ENCODE data around the gene MEGF11. TPM values are rescaled to one million over a fixed set of nuclear protein-coding genes. Genes with fewer than 3 reads are reported as not detected.

MEGF11 gene
- polyA plus RNA-seq, 12 donors = 0.12 to 1.6 (median 0.60) TPM; not detected in 2

DNA sequence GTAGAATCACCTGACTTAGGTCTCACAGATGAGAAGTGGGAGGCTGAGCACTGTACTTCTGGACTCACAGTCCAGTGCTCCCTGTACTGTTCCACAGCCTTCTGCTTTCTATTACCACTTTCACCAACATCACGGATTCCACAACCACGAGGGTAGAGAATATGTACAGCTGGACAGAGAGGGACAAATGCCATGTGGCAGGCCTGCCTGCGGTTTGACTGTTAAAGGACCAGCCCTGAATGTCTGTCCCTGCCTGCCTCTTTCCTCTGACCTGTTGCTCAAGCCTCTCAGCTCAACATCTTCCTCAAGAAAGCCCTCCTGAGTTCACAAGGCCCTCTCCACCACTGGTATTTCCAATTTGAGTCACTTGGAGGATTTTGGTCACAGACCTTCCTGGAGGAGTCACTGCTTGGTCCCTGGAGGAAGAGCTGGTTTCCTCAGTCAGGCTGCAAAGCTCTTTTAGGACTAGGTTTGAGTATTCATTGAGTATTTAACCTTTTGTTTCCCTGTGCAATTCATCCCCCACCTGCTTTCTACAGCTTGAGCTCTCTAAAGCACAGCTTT lies 335.1 kb downstream of the MEGF11 start:
- no peak for DNase-seq

DNA sequence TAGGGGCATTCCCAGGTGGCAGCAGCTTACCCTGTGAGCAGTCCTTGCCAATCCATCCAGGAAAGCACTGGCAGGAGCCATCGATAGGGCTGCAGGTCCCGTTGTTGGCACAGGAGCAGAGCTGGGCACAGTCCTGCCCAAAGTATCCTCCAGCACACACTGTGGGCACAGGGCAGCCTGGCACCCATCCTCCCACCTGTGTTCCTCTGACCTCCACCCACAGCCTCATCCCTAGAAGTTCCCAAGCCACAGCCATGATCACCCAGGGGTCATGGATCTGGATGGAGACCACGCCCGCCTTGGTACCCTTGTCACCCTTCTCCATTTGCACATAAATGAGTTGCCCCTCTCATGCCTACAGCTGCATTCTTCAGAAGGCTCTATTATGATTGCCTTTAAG lies 335.6 kb downstream of the MEGF11 start:
- DNase-seq = no peak

DNA sequence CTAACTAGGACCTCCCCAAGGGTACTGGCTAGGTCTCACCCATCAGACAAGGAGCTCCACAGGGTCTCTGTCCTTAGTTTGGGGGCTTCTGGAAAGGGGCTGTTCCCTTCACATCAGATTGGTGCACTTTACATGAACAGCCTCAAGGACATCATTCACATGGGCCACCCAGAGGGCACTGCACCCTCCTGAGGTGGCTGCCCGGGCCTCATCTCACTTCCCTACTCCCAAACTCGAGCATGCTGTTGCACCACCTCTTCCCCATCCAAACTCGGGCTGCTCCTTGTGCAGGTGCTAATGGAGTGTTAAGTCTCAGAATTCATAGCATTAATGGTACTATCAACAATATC lies 336.2 kb downstream of the MEGF11 start:
- no peak for DNase-seq

DNA sequence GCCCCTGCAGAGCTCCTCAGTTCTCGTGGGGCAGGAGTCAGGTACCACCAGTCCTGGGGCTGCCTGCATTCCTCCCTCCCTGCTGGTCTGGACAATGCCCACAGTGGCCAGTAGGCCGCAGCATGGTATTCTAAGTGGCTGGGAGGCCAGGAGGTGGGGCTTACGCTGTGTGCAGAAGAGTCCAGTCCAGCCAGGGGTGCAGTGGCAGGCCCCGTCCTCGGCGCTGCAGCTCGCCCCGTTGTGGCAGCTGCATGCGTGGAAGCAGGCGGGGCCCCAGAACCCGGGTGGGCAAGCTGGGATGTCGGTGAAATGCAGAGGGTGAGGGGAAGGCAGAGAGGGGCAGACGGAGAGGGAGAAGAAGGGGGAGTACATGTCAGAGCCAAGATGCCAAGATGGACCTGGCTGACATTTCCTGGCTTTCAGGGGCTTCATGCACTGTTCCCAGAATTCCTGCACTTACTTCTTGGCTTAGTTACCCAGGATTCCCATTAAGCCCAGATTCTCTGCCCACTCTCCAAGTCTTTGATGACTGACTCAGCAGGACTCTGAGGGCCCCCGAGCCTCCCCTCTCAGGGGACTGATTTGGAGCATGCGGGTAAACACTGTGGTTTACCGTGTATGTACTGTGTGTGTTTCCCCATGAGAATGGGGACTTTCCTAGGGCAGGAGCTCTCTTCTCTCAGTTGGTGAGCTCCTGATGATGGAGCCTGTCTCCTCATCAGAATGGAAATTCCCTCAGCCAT lies 336.7 kb downstream of the MEGF11 start:
- DNase-seq = peak; percentile 24

DNA sequence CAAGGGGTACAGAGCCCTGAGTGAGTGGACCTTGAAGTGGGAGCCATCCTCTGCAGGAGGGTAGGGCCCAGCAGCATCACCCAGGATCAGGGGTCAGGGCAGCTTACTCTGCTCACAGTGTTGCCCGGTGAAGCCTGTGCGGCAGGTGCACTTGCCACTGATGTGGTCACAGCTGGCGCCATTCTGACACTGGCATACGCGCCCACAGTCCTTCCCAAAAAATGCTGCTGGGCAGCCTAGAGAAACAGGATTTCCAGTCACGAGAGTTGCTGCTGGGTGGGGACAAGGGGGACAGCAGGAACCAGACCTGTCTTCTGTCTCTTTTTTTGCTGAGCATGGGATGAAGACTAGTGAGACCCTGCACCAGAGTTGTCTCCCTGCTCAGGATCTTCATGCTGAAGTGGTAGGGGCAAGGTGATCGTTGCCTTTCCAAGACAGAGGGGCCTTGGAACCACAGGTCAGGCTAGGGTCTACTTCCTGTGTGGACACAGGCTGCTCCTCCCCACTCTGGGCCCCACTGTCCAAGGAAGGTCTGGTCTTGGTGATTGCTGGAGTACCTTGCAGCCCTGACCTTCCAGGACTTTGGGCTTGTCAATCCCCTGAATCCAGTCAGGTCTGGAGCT lies 337.4 kb downstream of the MEGF11 start:
- no peak for DNase-seq

DNA sequence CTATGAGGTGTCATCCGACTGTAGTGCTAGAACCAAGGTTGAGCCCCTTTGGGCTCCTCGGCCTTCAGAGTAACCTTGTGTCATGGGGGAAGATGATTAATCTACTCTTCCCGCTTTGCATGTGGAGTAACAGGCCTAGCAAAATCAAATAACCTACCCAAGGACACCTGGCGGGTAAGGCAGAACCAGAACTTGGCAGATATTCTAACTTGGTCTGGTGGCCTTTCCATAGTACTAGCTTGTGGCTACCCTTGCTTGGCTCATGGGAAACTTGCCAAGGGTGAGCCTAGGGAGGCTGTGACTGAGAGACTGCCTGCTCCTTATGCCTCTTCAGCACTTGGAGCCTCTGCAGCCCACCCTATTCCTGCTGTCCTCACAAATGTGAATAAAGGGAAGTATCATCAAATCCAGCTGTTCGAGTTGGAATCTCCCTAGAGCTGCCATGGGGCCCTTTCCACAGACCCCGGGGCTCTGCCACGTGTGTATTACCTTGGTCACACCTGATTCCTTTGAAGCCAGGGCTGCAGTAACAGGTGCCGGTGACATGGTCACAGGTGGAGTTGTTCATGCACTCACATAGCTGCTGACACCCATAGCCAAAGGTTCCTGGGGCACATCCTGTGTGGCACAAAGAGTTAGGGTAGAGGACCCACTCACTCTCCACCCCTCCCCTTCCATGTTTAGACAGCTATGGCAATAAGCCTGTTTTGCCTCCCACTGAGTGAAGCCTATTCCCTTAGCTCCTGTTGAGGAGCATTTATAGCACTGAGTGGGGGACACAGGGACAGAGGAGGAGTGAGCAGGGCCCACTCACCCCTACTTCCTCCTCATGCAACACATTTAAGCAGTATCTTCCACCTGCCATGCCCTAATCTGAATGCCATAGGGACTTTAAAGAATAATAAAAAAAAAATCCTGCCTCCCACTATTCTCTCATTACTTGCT lies 338.3 kb downstream of the MEGF11 start:
- no peak for DNase-seq

DNA sequence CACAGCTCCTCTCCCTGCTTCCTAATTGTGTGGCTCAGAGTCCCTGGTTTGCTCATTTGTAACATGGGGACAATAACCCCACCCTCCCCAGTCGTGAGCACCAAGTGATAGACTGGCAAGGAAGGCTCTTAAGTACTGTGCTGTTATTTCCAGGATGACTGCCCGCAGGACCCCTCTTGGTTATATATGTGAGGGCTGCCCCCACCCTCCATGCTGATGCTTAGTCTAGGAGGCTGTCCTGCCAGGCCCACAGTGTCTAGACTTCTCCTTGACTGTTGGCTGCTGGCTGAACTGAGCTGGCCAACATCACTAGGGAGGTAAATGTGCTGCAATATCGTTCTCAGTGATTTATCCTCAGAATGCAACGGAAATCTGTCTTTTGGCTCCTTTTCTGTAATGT lies 339.2 kb downstream of the MEGF11 start:
- peak; percentile 15 for DNase-seq

DNA sequence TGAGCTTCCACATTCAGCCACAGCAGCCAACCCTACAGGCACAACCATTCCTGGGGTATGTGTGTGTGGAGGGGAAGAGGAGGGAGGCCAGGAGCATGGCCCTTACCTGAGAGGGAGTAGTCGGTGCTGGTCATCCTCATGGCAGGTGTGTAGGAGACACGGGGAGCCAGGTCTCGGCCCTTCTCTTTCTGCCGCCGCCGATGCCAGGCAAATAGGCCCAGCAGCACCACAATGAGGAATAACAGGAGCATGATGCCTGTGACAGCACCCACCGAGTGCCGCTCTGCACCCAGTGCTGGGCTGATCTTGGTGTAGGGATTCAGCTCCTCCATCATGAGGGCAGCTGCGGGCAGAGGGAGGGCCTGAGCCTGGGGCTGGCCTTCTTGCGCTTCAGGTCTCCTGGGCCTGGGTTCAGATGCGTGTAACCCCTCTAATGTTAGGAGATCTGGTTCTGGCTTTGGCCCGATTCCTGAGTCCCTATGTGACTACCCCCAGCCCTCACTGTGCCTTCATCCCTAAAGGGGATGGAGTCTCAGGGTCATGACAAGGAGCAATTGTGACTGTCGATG lies 339.8 kb downstream of the MEGF11 start:
- no peak for DNase-seq

DNA sequence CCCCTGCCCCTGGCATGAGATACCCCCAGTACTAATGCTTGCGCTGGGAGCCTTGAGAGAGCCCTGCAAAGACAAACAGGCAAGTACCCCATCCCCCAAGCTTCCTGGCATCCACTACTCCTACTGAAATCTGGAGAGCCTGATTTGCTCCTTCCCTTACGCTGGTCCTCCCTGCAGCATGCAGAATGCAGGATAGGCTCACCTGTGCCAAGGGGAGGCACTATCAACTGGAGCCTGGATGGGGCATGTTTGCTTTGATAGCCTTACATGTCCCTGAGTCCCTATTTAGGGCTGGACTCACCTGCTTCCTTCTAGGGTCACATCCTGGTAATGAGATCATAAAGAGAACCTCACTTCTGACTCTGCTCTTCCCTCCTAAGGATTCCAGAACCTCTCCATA lies 341.3 kb downstream of the MEGF11 start:
- DNase-seq = no peak

DNA sequence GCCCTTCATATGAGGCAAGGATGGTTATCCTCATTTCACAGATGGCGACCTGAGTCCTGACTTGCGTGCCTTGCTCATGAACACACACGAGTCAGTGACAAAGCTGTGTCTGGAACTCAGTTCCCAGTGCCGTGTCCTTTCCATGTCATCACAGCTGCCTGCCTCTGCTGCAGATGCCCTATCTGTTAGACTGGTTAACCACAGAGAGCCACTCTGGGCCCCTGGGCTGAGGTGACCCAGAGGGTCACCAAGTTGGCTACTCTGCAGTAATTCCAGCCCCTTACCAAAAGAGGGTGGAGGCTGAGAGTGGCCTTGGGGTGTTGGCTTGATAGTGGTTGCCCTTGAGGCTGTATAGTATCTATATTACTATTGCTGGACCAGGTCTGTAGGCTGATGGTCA lies 343.2 kb downstream of the MEGF11 start:
- no peak for DNase-seq

DNA sequence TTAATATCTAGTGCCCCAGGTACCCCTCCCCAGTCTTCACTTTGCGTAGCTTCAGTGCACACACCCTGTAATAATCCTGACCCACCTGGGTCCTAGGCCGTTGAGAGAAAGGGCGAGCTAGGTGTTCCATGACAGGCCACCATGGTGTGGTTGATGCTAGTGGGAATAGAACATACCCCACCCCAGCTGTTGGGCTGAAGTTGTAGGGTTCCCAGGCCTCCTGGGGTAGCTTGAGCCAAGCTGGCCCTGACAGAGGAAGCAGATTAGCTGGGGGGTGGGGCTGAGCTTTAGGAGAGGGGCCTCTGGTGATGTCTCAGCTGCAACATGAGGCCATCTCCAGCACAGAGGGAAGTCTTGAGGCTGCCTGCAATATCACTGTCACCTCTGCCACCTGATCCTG lies 343.7 kb downstream of the MEGF11 start:
- DNase-seq = no peak

DNA sequence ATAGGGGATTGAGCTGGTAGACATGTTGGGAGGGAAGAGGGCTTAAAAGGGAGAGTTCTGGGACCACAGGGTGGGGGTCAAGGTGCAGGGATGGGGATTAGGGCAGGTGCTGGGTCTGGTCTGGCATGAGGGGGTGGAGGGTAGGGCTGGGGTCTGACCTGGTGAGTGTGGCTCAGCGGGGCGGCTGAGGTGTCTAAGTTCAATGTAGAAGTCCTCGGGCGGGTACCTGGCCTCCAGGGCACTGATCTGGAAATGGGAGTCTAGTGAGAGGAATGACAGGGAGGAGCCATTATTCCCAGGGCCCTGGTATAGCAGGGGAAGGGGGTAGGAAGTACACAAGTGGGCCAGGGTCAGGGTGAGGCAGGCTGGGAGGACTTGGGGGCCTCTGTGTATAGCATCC lies 344.7 kb downstream of the MEGF11 start:
- no peak for DNase-seq

DNA sequence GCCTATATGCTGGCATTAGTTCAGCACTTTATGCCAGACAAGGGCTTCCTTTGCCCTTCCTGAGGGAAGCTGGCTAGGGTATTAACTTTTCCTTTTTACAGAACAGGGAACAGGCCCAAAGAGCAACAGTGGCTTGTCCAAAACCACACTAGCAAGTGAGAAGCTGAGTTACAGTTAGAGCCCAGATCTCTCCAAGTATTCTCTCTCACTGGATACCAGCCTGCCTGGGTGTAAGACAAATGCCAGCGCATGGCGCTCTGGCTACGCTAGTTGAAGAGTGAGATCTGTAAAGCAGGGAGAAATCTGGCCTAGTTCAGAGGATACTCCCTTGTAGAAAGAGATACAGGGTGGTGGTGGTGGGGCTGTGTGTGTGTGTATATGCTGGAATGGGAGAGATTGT lies 345.9 kb downstream of the MEGF11 start:
- DNase-seq = no peak

DNA sequence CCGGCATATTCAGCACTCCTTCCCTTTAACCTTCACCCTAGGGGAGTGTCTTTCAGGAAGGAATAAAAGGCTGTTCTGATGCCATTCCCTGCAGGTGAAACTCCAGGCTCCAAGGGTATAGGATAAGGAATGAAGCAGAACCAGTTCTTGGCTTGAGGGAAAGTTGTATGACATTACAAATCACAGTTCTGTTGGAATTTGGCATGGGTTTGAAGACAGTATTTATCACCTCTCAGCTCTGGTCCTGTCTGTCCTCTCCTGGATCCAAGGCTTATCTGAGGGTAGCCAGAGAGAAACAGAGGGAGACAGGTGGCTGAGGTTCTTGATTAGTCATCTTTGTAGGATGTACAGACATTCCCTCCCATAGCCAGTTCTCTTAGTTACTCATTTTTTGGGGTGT lies 347.2 kb downstream of the MEGF11 start:
- no peak for DNase-seq

DNA sequence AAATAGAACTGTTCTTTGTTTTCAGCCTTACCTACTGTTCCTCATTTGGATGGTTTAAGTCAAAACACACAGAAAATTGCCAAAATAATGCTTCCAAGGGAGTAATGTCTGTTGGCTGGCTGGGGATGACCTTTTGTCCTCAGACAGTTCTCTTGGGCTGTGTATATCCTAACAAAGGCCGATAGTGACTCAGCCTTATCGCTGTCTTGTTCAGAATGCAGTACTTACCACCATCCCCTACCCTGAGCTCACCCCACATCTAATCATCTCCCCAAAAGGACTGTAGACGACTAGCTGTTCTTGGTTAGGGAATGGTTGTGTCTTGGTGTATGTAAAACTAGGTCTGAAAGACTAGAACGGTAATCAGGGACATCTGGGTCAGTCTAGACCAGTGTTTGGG lies 349.2 kb downstream of the MEGF11 start:
- DNase-seq = no peak

DNA sequence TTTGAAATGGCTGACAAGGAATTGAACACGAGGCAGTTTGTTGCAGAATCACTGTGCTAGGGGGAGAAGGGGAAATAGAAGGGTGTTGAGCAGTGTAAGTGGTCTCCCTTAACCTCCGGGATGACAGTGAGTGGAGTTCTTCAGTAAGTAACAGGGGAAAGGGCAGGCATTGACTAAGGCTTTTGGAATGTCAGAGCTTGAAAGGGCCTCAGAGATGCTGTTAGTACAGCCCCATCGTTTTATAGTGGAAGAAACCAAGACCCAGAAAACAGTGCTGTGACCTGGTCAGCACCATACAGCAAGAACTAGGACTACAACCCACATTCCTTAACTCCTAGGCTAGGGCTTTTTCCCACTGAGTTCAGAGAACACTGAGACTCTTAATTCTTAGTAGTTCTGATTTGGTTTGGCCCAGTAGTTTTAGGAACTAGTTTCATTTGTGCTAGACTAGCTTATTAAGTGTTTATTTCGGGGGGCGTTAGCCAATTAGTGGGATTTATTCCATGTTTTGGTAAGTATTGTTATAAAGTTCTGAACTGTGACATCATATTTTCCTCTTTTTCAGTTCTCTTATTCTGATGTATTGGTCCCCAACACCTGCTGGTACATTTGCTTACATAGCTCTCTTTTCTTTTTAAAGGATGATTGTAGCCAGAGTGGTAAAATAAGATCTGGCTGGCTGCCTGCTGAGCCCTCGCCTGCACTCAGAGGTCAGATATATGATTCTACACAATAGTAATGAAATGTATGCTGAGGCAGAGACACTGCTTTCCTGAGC lies 350.1 kb downstream of the MEGF11 start:
- DNase-seq = no peak

DNA sequence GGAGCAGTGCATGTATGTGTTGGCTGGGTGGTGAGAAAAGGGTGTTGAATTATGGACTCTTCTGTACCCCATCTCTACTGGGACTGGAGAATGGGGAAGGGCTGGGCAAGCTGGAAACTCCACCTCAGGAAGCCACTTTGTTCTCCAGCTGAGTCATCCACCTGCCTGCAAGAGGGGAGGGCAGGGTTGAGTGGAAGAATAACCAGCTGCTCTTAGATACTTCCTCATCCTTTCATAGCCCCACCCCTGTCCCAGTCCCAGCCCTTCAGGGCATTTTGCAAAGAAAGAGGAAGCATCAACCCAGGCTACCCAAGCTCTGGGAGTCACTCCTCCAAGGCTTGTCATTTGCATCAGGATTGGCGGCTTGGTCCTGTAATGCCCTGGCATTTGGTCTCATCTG lies 351.2 kb downstream of the MEGF11 start:
- DNase-seq = peak; percentile 9

DNA sequence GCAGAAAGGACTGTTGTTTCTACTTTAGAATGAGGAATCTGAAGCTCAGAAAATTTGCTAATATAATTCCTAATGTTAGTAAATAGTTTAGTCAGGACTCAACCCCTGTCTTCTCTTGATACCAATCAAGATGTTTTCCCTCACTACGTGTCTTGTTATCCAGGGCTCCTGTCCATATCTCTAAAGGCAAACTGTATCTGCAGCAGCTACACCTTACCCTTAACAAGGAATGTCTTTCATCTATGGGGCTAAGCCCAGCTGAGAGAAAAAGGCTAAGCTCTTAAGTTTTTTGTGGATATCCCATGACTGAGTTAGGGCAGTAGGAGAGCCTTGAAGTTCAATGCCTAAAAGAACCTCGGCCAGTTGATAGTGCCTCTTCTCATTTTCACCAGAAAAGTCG lies 351.7 kb downstream of the MEGF11 start:
- no peak for DNase-seq

DNA sequence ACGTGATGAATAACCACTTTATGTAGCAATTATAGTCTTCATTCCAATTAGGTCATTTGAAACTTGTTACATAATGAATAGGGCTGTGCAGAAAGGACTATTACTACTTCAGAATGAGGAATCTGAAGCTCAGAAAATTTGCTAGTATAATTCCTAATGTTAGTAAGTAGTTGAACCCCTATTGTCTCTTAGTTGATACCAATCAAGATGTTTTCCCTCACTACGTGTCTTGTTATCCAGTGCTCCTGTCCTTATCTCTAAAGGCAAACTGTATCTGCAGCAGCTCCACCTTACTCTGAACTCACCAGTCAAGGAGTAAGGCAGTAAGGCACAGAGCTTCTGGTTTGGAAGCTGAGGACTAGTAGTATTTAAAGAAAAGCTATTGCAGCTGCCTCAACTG lies 352.2 kb downstream of the MEGF11 start:
- DNase-seq = no peak

DNA sequence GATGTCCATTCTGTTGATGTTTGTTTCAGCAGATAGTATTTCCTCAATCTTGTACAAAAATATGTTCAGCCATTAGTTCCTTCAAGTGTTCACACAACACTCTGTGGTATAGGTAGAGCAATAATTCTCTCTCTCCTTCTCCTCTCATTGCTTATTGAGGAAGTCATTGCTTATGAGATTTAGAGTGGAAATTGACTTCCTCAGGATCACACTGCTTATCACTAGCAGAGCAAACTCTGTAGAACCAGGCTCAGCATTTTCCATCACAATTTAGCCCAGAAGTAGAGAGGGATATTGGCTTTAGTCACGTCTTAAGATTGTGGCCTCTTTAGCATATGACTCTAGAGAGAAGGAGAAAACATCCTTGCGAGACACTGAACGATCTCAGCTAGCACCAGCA lies 353.1 kb downstream of the MEGF11 start:
- no peak for DNase-seq

DNA sequence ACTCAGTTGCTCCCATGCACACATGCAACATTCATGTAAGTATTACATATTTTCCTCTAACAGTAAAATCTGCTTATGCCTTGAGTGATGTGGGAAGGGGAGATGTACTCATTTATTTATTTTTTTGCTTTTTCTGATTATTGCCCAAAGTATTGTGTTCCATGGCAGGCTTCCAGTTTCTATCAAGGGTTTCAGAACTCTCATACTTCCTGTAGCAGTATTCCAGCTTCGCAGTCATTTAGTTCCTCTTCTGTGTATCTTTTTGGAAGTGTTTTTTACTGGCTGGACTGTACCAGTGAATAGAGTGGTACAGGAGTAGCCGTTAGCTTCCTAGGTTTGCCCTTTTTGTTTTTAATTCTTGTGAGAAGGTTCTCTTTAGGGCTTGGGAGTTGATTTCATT lies 357.3 kb downstream of the MEGF11 start:
- no peak for DNase-seq

Measured in muscle of arm (tissue), 12 donors.